AG04450 (cell line): Measurements from ENCODE around the gene CPSF7. TPM values are rescaled to one million over a fixed set of nuclear protein-coding genes. Genes with fewer than 3 reads are reported as not detected.

Experiments
- CTCF ChIA-PET: fragments of 300-600, 350-600 bp; formaldehyde crosslinking; extraction: SDS; loops from one replicate; lab custom pipeline; 2022; ENCODE audit warnings: antibody characterized with exemption, inconsistent platforms; lab: Charles Lee
- POLR2A ChIA-PET: fragments of 350-600 bp; formaldehyde crosslinking; extraction: SDS; loops from one replicate; lab custom pipeline; 2021; ENCODE audit warnings: antibody characterized with exemption, inconsistent platforms; lab: Yijun Ruan, JAX
- DNase-seq: peaks from one replicate; pipeline ENCODE4 v3.0.0-alpha.2; 2011; ENCODE audit warnings: low read depth, low spot score
- H3K27ac ChIP-seq: one replicate; pipeline ENCODE4 v1.5.1; 2012; ENCODE audit warnings: low read depth, low read length, control low read depth
- H3K27me3 ChIP-seq: one replicate; pipeline ENCODE4 v1.6.0; 2012; ENCODE audit warnings: low read length; ENCODE audit not compliant: control insufficient read depth, insufficient read depth
- H3K4me3 ChIP-seq: 2 replicates; pipeline ENCODE4 v1.5.1; 2011; ENCODE audit warnings: mild to moderate bottlenecking, low read depth, low read length, control low read depth
- H3K9me3 ChIP-seq: 2 replicates; pipeline ENCODE4 v1.5.1; 2012; ENCODE audit warnings: low read length; ENCODE audit not compliant: control insufficient read depth, insufficient read depth
- polyA plus RNA-seq: library from polyadenylated mRNA; depleted of rRNA; stranded (reverse); fragments of >200 nt; gene quantifications from 2 replicates; pipeline ENCODE4 v1.2.3, GENCODE V29; 2011
- TF ChIP-seq, protein P1 (sequence below): IDR thresholded peaks from 2 replicates; pipeline ENCODE4 v1.5.1; 2011; ENCODE audit warnings: low read depth, low read length, control low read depth, inconsistent platforms

The CPSF7 gene
- polyA plus RNA-seq, 1 experiment, result 37.3 TPM

DNA sequence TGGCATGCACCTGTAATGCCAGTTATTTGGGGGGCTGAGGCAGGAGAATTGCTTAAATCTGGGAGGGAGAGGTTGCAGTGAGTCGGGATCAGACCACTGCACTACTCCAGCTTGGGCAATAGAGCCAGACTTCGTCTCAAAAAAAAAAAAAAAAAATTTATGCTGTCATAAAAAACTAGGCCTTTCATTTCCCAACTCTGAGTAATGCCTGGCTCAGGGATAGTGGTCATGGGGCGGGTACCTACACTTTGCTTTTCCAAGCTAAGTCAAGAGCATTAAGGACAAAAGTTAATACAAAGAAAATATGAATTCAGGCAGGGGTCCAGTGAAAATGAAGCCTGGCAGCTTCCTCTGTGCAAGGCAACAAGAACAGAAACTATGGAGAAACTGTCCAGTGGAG, 16.3 kb downstream of the CPSF7 start:
- H3K27me3 ChIP-seq, result no peaks in the 10 kb centered on the region
- ChIA-PET CTCF (interaction anchor here (0.7 to 1.5 kb wide), 2 partner anchors 77 to 95 kb away, joined by 3 to 7 read pairs; no protein-coding TSS in a partner anchor), POLR2A (interaction anchor here (0.6 to 1.1 kb wide), 2 partner anchors 12 to 14 kb away, joined by 4 to 6 read pairs; no protein-coding TSS in a partner anchor)
- no peaks in the 10 kb centered on the region for H3K9me3 ChIP-seq
- TF ChIP-seq, protein P1, sequence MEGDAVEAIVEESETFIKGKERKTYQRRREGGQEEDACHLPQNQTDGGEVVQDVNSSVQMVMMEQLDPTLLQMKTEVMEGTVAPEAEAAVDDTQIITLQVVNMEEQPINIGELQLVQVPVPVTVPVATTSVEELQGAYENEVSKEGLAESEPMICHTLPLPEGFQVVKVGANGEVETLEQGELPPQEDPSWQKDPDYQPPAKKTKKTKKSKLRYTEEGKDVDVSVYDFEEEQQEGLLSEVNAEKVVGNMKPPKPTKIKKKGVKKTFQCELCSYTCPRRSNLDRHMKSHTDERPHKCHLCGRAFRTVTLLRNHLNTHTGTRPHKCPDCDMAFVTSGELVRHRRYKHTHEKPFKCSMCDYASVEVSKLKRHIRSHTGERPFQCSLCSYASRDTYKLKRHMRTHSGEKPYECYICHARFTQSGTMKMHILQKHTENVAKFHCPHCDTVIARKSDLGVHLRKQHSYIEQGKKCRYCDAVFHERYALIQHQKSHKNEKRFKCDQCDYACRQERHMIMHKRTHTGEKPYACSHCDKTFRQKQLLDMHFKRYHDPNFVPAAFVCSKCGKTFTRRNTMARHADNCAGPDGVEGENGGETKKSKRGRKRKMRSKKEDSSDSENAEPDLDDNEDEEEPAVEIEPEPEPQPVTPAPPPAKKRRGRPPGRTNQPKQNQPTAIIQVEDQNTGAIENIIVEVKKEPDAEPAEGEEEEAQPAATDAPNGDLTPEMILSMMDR, result no peak
- no peak overlapping the region for H3K27ac ChIP-seq
- no peak overlapping the region for H3K4me3 ChIP-seq
- DNase-seq, result no peak

- Histone ChIP-seq H3K27me3 (no peaks in the 10 kb centered on the region), H3K27ac (no peak overlapping the region), H3K9me3 (no peaks in the 10 kb centered on the region), H3K4me3 (no peak overlapping the region)
- TF ChIP-seq, protein P1, result no peak
- DNase-seq, result no peak
- POLR2A ChIA-PET, result no interaction called here
- CTCF ChIA-PET, result interaction anchor here (0.6 to 1.4 kb wide), 2 partner anchors 35 to 1374 kb away, joined by 4 to 5 read pairs; no protein-coding TSS in a partner anchor
These were observed 18.2 kb downstream of the CPSF7 start for GRCh38 chr11:61411589-61411988.

DNA sequence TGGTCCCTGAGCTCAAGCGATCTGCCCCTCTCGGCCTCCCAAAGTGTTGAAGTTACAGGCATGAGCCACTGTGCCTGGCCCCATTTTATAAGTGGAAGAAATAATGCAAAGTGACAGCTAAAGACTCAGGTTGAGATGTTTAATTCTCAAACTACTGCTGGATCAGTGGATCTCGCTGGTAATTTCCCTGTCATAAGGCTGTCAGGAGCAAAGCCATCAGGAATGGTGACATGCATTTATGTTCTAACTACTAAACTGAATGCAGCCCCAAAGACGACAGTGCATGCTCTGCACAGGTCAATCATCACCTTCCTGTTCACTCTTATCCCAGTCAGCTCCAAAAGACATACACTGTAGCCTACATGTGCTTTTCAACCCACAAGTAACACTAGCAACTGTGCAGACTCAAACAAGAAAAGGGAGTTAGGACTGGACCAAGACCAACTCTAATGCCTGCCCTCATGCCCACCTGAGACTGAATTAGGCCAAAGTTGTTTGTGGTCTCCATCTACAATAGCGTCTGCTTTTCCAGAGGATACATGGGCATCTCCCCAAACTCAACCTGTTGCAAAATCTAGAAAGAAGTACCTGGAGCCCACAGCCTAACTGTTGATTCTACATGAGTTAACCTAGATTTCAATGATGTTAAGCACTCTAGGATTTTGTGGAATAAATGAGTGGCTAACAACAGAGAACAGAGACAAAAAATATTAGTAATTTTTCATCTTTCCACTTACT, 22.6 kb downstream of the CPSF7 start:
- Histone ChIP-seq H3K4me3 (no peak overlapping the region), H3K27me3 (no peaks in the 10 kb centered on the region), H3K9me3 (no peaks in the 10 kb centered on the region), H3K27ac (no peak overlapping the region)
- no peak for DNase-seq
- POLR2A ChIA-PET, result no interaction called here
- CTCF ChIA-PET, result no interaction called here
- TF ChIP-seq, protein P1, result no peak

GRCh38 chr11:61406067-61406466, 23.7 kb downstream of the CPSF7 start:
- Histone ChIP-seq H3K4me3 (no peak overlapping the region), H3K27ac (no peak overlapping the region), H3K9me3 (no peaks in the 10 kb centered on the region), H3K27me3 (no peaks in the 10 kb centered on the region)
- no peak for DNase-seq
- TF ChIP-seq, protein P1, result no peak
- ChIA-PET POLR2A (no interaction called here), CTCF (no interaction called here)

DNA sequence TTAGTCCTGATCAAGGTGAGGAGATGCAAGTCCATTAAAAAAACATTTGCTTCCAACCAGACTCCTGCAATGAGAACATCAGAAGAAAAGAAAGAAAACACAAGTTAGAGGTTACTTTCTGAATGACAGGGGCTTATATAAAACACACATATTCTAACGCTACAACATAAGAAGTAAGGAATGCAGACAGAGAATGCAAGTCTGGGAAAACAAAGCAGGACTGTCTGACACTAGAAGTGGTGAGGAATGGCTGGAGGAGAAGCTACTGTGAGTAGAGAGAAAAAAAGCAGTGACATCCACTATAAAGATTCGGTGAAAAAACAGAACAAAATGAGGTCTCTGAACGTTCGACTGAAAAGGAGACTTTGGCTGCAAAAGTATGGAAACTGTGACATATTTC, 25.1 kb downstream of the CPSF7 start:
- CTCF ChIA-PET, result no interaction called here
- Histone ChIP-seq H3K4me3 (no peak overlapping the region), H3K9me3 (no peaks in the 10 kb centered on the region), H3K27me3 (no peaks in the 10 kb centered on the region), H3K27ac (no peak overlapping the region)
- POLR2A ChIA-PET, result no interaction called here
- TF ChIP-seq, protein P1, result no peak
- no peak for DNase-seq
